ENCODE data around the gene CLTB. TPM values are rescaled to one million over a fixed set of nuclear protein-coding genes. Genes with fewer than 3 reads are reported as not detected.

CLTB gene
- total and polyA plus RNA-seq, 2 of the 4 experiments (the other 2 are of a cell fraction): 87.6 to 99.9 TPM

GRCh38 chr5:176388003-176388443 lies 28.3 kb downstream of the CLTB start:
- H3K18ac ChIP-seq (ENCODE audit: low read depth, low read length): no peak overlapping the region
- WGBS, 2 experiments (ENCODE audit: extremely low coverage in 2 of 2, insufficient read length in 1 of 2): 0% methylated on average over 14 of the region's 29 CpGs; no CpG with 5 or more reads in 1 of the 2 experiments

More at GRCh38 chr5:176388003-176388443, 28.3 kb downstream of the CLTB start:
- H4K91ac ChIP-seq (ENCODE audit: insufficient read depth, low read depth, low read length): peak overlapping the region; percentile 28
- DNase-seq: peak; percentile 9
- ATAC-seq (ENCODE audit: low read depth): peak; percentile 3; the same call in 1 of the 2 replicates
- peak overlapping the region; percentile 72; the same call in 1 of the 2 replicates for H3K23ac ChIP-seq (ENCODE audit: low read depth, low read length)
- CTCF ChIA-PET: interaction anchor here (0.6 kb wide), 1 partner anchor 260 kb away, joined by 3 read pairs; no protein-coding TSS in a partner anchor
- peak overlapping the region; percentile 57 for H3K14ac ChIP-seq (replicated peaks; ENCODE audit: low read depth, low read length)
- no peak overlapping the region for H2BK120ac ChIP-seq (ENCODE audit: low read depth, low read length)
- H2AK9ac ChIP-seq (replicated peaks; ENCODE audit: low read depth, low read length, poor library complexity): peak overlapping the region; percentile 100
- H4K8ac ChIP-seq (ENCODE audit: low read depth in 2 of 2, low read length in 2 of 2): peak overlapping the region; percentile 45 to 83
- peak overlapping the region; percentile 98 for H2AK5ac ChIP-seq (ENCODE audit: low read depth, low read length)
- peak overlapping the region; percentile 70 for H3K4ac ChIP-seq (ENCODE audit: low read depth, low read length)
- peaks cover 3% of the 10 kb centered on the region; the same call in 1 of the 2 replicates for H4K20me1 ChIP-seq (ENCODE audit: insufficient read depth, low read length)
- H3K27ac ChIP-seq (ENCODE audit: insufficient read depth, low read length): peak overlapping the region; percentile 47
- H3K27me3 ChIP-seq (ENCODE audit: control insufficient read depth, insufficient read depth, low read length): no peaks in the 10 kb centered on the region
- H3K9me1 ChIP-seq (ENCODE audit: insufficient read depth, low read length): no peaks in the 10 kb centered on the region; the same call in 1 of the 2 replicates
- H3K36me3 ChIP-seq (ENCODE audit: control insufficient read depth, insufficient read depth, low read length): peaks cover 37% of the 10 kb centered on the region
- peak overlapping the region; percentile 53; the same call in 1 of the 2 replicates for H3K56ac ChIP-seq (ENCODE audit: extremely low read depth, insufficient read depth, low read length)
- H3K9ac ChIP-seq (ENCODE audit: low read depth, low read length): peak overlapping the region; percentile 73
- POLR2A ChIA-PET (ENCODE audit: unreplicated experiment): interaction anchor here (0.6 kb wide), 1 partner anchor 18 kb away, joined by 5 read pairs; no protein-coding TSS in a partner anchor
- H2AFZ ChIP-seq (replicated peaks; ENCODE audit: low read length, poor library complexity): peak overlapping the region; percentile 95
- peak overlapping the region; percentile 15 for H2BK5ac ChIP-seq (ENCODE audit: low read depth, low read length, poor library complexity, severe bottlenecking)
- H3K9me3 ChIP-seq (ENCODE audit: control insufficient read depth, insufficient read depth, low read length): no peaks in the 10 kb centered on the region
- in situ Hi-C loops (cut with MboI; ENCODE audit: low sequenced_read_pairs): no loop called here
- dilution Hi-C loops (cut with HindIII; ENCODE audit: low sequenced_read_pairs, unreplicated experiment): no loop called here
- intact Hi-C loops (cut with micrococcal nuclease): no loop called here
- H2BK20ac ChIP-seq (ENCODE audit: low read depth, low read length): no peak overlapping the region
- H3K4me2 ChIP-seq (ENCODE audit: low read depth, low read length): peak overlapping the region; percentile 91
- H3K79me1 ChIP-seq (ENCODE audit: low read depth in 1 of 2, low read length in 2 of 2): peaks cover 9 to 49% of the 10 kb centered on the region in 2 experiments; a peak in 3 of 4 replicates
- H2BK15ac ChIP-seq (ENCODE audit: low read depth, low read length): no peak overlapping the region
- no peaks in the 10 kb centered on the region for H3K4me1 ChIP-seq (ENCODE audit: control insufficient read depth, insufficient read depth, low read length)
- BruUV-seq (replicated peaks): TSS peak; percentile 73
- H4K5ac ChIP-seq (ENCODE audit: low read depth, low read length): peak overlapping the region; percentile 1; the same call in 1 of the 2 replicates
- TF ChIP-seq FOS (IDR thresholded peaks at IDR 0.05; ENCODE audit: low read depth, low read length) (no peak), RAD21 (IDR thresholded peaks at IDR 0.05; ENCODE audit: low read length) (no peak), MAZ (IDR thresholded peaks at IDR 0.05; ENCODE audit: borderline replicate concordance, low read depth, low read length) (no peak), RCOR1 (IDR thresholded peaks at IDR 0.05; ENCODE audit: insufficient replicate concordance, low read length) (no peak)
- peak overlapping the region; percentile 59 for H3K4me3 ChIP-seq (ENCODE audit: insufficient read depth, low read depth, low read length)

Measured in IMR-90 (cell line).